ENCODE data around the gene BACE1.

Gene BACE1

GRCh38 chr11:117305145-117305544 is 10.9 kb downstream of the BACE1 start:
- Histone ChIP-seq H3K79me1 (replicated peaks; ENCODE audit: low read length, poor library complexity, severe bottlenecking) (peaks cover 8% of the 10 kb centered on the region), H3K27ac (ENCODE audit: low read length, poor library complexity, severe bottlenecking) (no peak overlapping the region), H4K91ac (ENCODE audit: low read length) (no peak overlapping the region), H3K36me3 (ENCODE audit: control insufficient read depth in 1 of 2, insufficient read depth in 2 of 2, low read depth in 1 of 2, low read length in 2 of 2) (peaks cover 9 to 19% of the 10 kb centered on the region in 2 experiments), H3K9me3 (ENCODE audit: control insufficient read depth, low read length) (no peaks in the 10 kb centered on the region), H2BK15ac (ENCODE audit: low read depth, poor library complexity, severe bottlenecking) (no peak overlapping the region), H2AFZ (ENCODE audit: low read depth, low read length) (no peak overlapping the region), H3K27me3 (ENCODE audit: control insufficient read depth in 1 of 2, insufficient read depth in 1 of 2, low read length in 2 of 2) (no peaks in the 10 kb centered on the region), H2AK5ac (ENCODE audit: low read length, severe bottlenecking) (no peak overlapping the region), H2BK12ac (ENCODE audit: low read length in 2 of 2) (no peak overlapping the region), H3K4me3 (ENCODE audit: insufficient read depth in 1 of 2, low read depth in 1 of 2, low read length in 2 of 2) (no peak overlapping the region), H2BK120ac (ENCODE audit: low read depth, low read length) (no peak overlapping the region), H3K4me2 (ENCODE audit: low read length, poor library complexity, severe bottlenecking) (no peak overlapping the region), H3K18ac (ENCODE audit: low read depth in 1 of 2, low read length in 2 of 2) (no peak overlapping the region), H4K8ac (ENCODE audit: low read length) (no peak overlapping the region), H2BK5ac (ENCODE audit: low read depth, low read length, poor library complexity, severe bottlenecking) (no peak overlapping the region), H3K9ac (ENCODE audit: low read length) (no peak overlapping the region), H3K23ac (ENCODE audit: low read length in 2 of 2) (peak overlapping the region in 1 of 2 experiments; percentile 14), H3K4me1 (ENCODE audit: control insufficient read depth, insufficient read depth, low read depth, low read length) (peaks cover 4% of the 10 kb centered on the region), H3K4ac (ENCODE audit: low read depth in 1 of 2, low read length in 2 of 2) (no peak overlapping the region), H3K14ac (ENCODE audit: low read length in 2 of 2) (no peak overlapping the region)
- WGBS = 96% methylated on average over 3 of the region's 3 CpGs
- DNase-seq = no peak

DNA sequence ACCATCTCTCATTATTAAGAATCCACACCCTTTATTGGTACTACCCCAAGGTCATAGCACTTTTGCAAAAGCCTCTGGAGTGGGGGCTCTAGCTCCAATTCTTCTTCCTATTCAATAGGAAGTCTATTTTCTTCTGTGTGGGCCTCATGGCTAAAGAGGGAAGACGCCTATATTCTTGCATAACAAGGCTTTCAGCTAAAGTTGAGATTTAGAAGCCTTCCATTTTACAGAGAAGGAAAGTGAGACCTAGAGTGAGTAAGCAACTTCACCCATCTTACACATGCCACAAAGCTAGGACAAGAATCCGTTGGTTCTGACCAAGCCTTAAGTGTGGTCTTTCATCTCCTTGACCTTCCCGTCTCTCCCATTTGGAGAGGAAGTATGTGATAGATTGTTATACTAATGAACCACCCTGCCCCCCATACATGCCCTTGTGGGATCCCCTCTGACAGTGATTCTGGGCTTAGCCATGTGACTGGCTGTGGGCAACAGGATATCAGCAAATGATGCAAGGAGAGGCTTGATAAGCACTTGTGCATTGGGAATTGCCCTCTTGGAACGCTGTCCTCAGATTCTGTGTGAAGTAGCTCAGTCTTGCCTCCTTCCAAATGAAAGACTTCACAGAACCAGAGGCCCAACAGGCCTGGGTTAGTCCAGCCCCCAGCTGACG is 12.3 kb downstream of the BACE1 start:
- H3K79me1 ChIP-seq (replicated peaks; ENCODE audit: low read length, poor library complexity, severe bottlenecking) = peaks cover 6% of the 10 kb centered on the region
- H4K8ac ChIP-seq (ENCODE audit: low read length) = no peak overlapping the region
- no peak overlapping the region for H3K18ac ChIP-seq (ENCODE audit: low read depth in 1 of 2, low read length in 2 of 2)
- no peak overlapping the region for H3K27ac ChIP-seq (ENCODE audit: low read length, poor library complexity, severe bottlenecking)
- no peak overlapping the region for H2AK5ac ChIP-seq (ENCODE audit: low read length, severe bottlenecking)
- no peak overlapping the region for H2BK15ac ChIP-seq (ENCODE audit: low read depth, poor library complexity, severe bottlenecking)
- H3K4me1 ChIP-seq (ENCODE audit: control insufficient read depth, insufficient read depth, low read depth, low read length) = peaks cover 17% of the 10 kb centered on the region
- no peaks in the 10 kb centered on the region for H3K27me3 ChIP-seq (ENCODE audit: control insufficient read depth in 1 of 2, insufficient read depth in 1 of 2, low read length in 2 of 2)
- no peak overlapping the region for H2BK120ac ChIP-seq (ENCODE audit: low read depth, low read length)
- no peak overlapping the region for H3K4ac ChIP-seq (ENCODE audit: low read depth in 1 of 2, low read length in 2 of 2)
- no peak overlapping the region for H3K9ac ChIP-seq (ENCODE audit: low read length)
- no peak overlapping the region for H3K4me2 ChIP-seq (ENCODE audit: low read length, poor library complexity, severe bottlenecking)
- H3K36me3 ChIP-seq (ENCODE audit: control insufficient read depth in 1 of 2, insufficient read depth in 2 of 2, low read depth in 1 of 2, low read length in 2 of 2) = peaks cover 9 to 19% of the 10 kb centered on the region in 2 experiments
- no peak overlapping the region for H2BK5ac ChIP-seq (ENCODE audit: low read depth, low read length, poor library complexity, severe bottlenecking)
- H2AFZ ChIP-seq (ENCODE audit: low read depth, low read length) = no peak overlapping the region
- no peaks in the 10 kb centered on the region for H3K9me3 ChIP-seq (ENCODE audit: control insufficient read depth, low read length)
- H4K91ac ChIP-seq (ENCODE audit: low read length) = no peak overlapping the region
- DNase-seq = no peak
- H3K23ac ChIP-seq (ENCODE audit: low read length in 2 of 2) = no peak overlapping the region
- no peak overlapping the region for H2BK12ac ChIP-seq (ENCODE audit: low read length in 2 of 2)
- 98% methylated on average over 2 of the region's 5 CpGs for WGBS
- H3K4me3 ChIP-seq (ENCODE audit: insufficient read depth in 1 of 2, low read depth in 1 of 2, low read length in 2 of 2) = no peak overlapping the region
- no peak overlapping the region for H3K14ac ChIP-seq (ENCODE audit: low read length in 2 of 2)

- Histone ChIP-seq H2BK15ac (ENCODE audit: low read depth, poor library complexity, severe bottlenecking) (no peak overlapping the region), H3K36me3 (ENCODE audit: control insufficient read depth in 1 of 2, insufficient read depth in 2 of 2, low read depth in 1 of 2, low read length in 2 of 2) (peaks cover 9 to 19% of the 10 kb centered on the region in 2 experiments), H3K27me3 (ENCODE audit: control insufficient read depth in 1 of 2, insufficient read depth in 1 of 2, low read length in 2 of 2) (no peaks in the 10 kb centered on the region), H3K9me3 (ENCODE audit: control insufficient read depth, low read length) (no peaks in the 10 kb centered on the region), H3K9ac (ENCODE audit: low read length) (no peak overlapping the region), H4K91ac (ENCODE audit: low read length) (no peak overlapping the region), H3K4ac (ENCODE audit: low read depth in 1 of 2, low read length in 2 of 2) (no peak overlapping the region), H3K4me1 (ENCODE audit: control insufficient read depth, insufficient read depth, low read depth, low read length) (peaks cover 21% of the 10 kb centered on the region), H3K27ac (ENCODE audit: low read length, poor library complexity, severe bottlenecking) (no peak overlapping the region), H3K4me3 (ENCODE audit: insufficient read depth in 1 of 2, low read depth in 1 of 2, low read length in 2 of 2) (no peak overlapping the region), H2BK12ac (ENCODE audit: low read length in 2 of 2) (no peak overlapping the region), H3K23ac (ENCODE audit: low read length in 2 of 2) (peak overlapping the region in 1 of 2 experiments; percentile 1), H2BK120ac (ENCODE audit: low read depth, low read length) (no peak overlapping the region), H4K8ac (ENCODE audit: low read length) (no peak overlapping the region), H3K4me2 (ENCODE audit: low read length, poor library complexity, severe bottlenecking) (no peak overlapping the region), H3K18ac (ENCODE audit: low read depth in 1 of 2, low read length in 2 of 2) (no peak overlapping the region), H3K14ac (ENCODE audit: low read length in 2 of 2) (no peak overlapping the region), H3K79me1 (replicated peaks; ENCODE audit: low read length, poor library complexity, severe bottlenecking) (peaks cover 10% of the 10 kb centered on the region), H2AK5ac (ENCODE audit: low read length, severe bottlenecking) (no peak overlapping the region), H2BK5ac (ENCODE audit: low read depth, low read length, poor library complexity, severe bottlenecking) (no peak overlapping the region), H2AFZ (ENCODE audit: low read depth, low read length) (no peak overlapping the region)
- 84% methylated on average over 4 of the region's 4 CpGs for WGBS
- DNase-seq = no peak
Measured at GRCh38 chr11:117303101-117303500, 13.0 kb downstream of the BACE1 start.

DNA sequence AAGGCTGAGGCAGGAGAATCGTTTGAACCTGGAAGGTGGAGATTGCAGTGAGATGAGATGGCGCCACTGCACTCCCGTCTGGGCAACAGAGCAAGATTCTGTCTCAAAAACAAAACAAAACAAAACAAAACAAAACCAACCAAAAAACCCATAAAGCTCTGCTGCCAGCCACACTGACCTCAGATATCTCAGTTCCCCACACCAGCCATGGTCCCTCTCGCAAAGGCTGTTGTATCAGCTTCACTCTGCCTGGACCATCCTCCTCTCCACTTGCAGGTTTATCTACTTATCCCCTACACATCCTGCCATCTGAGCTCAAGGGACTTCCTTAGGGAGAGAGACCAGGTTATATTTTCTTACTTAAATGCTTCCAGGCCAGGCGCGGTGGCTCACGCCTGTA is 13.8 kb downstream of the BACE1 start:
- Histone ChIP-seq H4K8ac (ENCODE audit: low read length) (no peak overlapping the region), H3K23ac (ENCODE audit: low read length in 2 of 2) (no peak overlapping the region), H3K4me1 (ENCODE audit: control insufficient read depth, insufficient read depth, low read depth, low read length) (peaks cover 21% of the 10 kb centered on the region), H3K4ac (ENCODE audit: low read depth in 1 of 2, low read length in 2 of 2) (no peak overlapping the region), H3K36me3 (ENCODE audit: control insufficient read depth in 1 of 2, insufficient read depth in 2 of 2, low read depth in 1 of 2, low read length in 2 of 2) (peaks cover 9 to 19% of the 10 kb centered on the region in 2 experiments), H4K91ac (ENCODE audit: low read length) (no peak overlapping the region), H3K18ac (ENCODE audit: low read depth in 1 of 2, low read length in 2 of 2) (no peak overlapping the region), H3K4me3 (ENCODE audit: insufficient read depth in 1 of 2, low read depth in 1 of 2, low read length in 2 of 2) (no peak overlapping the region), H2AFZ (ENCODE audit: low read depth, low read length) (no peak overlapping the region), H2BK12ac (ENCODE audit: low read length in 2 of 2) (no peak overlapping the region), H2BK5ac (ENCODE audit: low read depth, low read length, poor library complexity, severe bottlenecking) (no peak overlapping the region), H2AK5ac (ENCODE audit: low read length, severe bottlenecking) (no peak overlapping the region), H3K79me1 (replicated peaks; ENCODE audit: low read length, poor library complexity, severe bottlenecking) (peaks cover 9% of the 10 kb centered on the region), H3K9ac (ENCODE audit: low read length) (no peak overlapping the region), H2BK120ac (ENCODE audit: low read depth, low read length) (no peak overlapping the region), H2BK15ac (ENCODE audit: low read depth, poor library complexity, severe bottlenecking) (no peak overlapping the region), H3K27ac (ENCODE audit: low read length, poor library complexity, severe bottlenecking) (no peak overlapping the region), H3K14ac (ENCODE audit: low read length in 2 of 2) (no peak overlapping the region), H3K27me3 (ENCODE audit: control insufficient read depth in 1 of 2, insufficient read depth in 1 of 2, low read length in 2 of 2) (no peaks in the 10 kb centered on the region), H3K4me2 (ENCODE audit: low read length, poor library complexity, severe bottlenecking) (no peak overlapping the region), H3K9me3 (ENCODE audit: control insufficient read depth, low read length) (no peaks in the 10 kb centered on the region)
- DNase-seq = no peak
- whole genome bisulfite sequencing = 94% methylated on average over 7 of the region's 7 CpGs

All from mesenchymal stem cell (in vitro differentiated cells and primary cell).